Measurements from ENCODE around the gene ARHGAP10.

- TF ChIP-seq POLR2A (IDR thresholded peaks at IDR 0.05; ENCODE audit: low read length) = no peak
- no peak for TF ChIP-seq GATA1 (IDR thresholded peaks at IDR 0.05; ENCODE audit: low read depth, low read length)
These were observed 90.2 kb downstream of the ARHGAP10 start for GRCh38 chr4:147822128-147822527.

Measured in erythroblast (primary cell).